ENCODE measurements around the gene CTNNB1. TPM values are rescaled to one million over a fixed set of nuclear protein-coding genes. Genes with fewer than 3 reads are reported as not detected.

CTNNB1 gene
- total RNA-seq, 1 experiment from 2014 or later: 460 TPM

DNA sequence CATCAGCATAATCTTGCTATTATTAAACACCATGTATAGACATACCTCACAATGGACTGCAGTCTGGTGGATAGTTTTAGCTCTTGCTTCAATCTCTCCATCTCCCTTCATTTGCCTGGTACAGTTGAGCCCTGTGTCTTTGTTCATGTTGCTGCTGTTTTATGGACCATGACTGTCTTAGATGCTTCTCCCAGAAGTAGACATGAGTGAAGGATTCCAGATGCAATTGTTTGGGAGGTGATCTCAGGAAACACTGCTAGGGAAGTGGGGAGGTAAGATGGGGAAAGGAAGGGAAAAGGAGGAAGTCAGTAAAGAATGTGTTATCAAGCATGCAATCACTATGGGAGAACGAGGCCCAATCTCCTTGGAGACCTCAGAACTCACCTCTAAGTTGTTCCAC is 36.3 kb upstream of the CTNNB1 start:
- no peak overlapping the region for H3K4me2 ChIP-seq (ENCODE audit: low read length)
- H3K27me3 ChIP-seq (ENCODE audit: low read length): no peaks in the 10 kb centered on the region
- H3K9me3 ChIP-seq (ENCODE audit: low read length): no peaks in the 10 kb centered on the region
- no peak for TF ChIP-seq EZH2 (IDR thresholded peaks at IDR 0.05; ENCODE audit: low read length, unreplicated experiment)
- TF ChIP-seq EZH2phosphoT487 (IDR thresholded peaks at IDR 0.05; ENCODE audit: borderline replicate concordance, low read length): no peak
- TF ChIP-seq, protein P1, sequence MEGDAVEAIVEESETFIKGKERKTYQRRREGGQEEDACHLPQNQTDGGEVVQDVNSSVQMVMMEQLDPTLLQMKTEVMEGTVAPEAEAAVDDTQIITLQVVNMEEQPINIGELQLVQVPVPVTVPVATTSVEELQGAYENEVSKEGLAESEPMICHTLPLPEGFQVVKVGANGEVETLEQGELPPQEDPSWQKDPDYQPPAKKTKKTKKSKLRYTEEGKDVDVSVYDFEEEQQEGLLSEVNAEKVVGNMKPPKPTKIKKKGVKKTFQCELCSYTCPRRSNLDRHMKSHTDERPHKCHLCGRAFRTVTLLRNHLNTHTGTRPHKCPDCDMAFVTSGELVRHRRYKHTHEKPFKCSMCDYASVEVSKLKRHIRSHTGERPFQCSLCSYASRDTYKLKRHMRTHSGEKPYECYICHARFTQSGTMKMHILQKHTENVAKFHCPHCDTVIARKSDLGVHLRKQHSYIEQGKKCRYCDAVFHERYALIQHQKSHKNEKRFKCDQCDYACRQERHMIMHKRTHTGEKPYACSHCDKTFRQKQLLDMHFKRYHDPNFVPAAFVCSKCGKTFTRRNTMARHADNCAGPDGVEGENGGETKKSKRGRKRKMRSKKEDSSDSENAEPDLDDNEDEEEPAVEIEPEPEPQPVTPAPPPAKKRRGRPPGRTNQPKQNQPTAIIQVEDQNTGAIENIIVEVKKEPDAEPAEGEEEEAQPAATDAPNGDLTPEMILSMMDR (conservative IDR thresholded peaks at IDR 0.05; ENCODE audit: low read depth, low read length): no peak
- no peak overlapping the region for H3K4me3 ChIP-seq (ENCODE audit: low read length)
- BruUV-seq (replicated peaks): no TSS peak
- H3K9ac ChIP-seq (ENCODE audit: low read length): no peak overlapping the region
- no peaks in the 10 kb centered on the region for H3K9me2 ChIP-seq (replicated peaks; ENCODE audit: low read length)
- peaks cover 22% of the 10 kb centered on the region for H3K4me1 ChIP-seq (ENCODE audit: insufficient read depth, low read length)
- H3F3A ChIP-seq (ENCODE audit: low read length, unreplicated experiment): peaks cover 4% of the 10 kb centered on the region
- no peak overlapping the region for H3K27ac ChIP-seq (ENCODE audit: low read length)
- no peaks in the 10 kb centered on the region for H4K20me1 ChIP-seq (ENCODE audit: low read length)
- intact Hi-C loops (cut with micrococcal nuclease): no loop called here
- CTCF ChIA-PET: no interaction called here
- no peak for DNase-seq
- H3K36me3 ChIP-seq (ENCODE audit: low read depth, low read length): no peaks in the 10 kb centered on the region
- H3K79me2 ChIP-seq (ENCODE audit: low read length): no peaks in the 10 kb centered on the region
- ATAC-seq: no peak
- H2AFZ ChIP-seq (ENCODE audit: low read length): no peak overlapping the region
- POLR2A ChIA-PET (ENCODE audit: unreplicated experiment): no interaction called here

DNA sequence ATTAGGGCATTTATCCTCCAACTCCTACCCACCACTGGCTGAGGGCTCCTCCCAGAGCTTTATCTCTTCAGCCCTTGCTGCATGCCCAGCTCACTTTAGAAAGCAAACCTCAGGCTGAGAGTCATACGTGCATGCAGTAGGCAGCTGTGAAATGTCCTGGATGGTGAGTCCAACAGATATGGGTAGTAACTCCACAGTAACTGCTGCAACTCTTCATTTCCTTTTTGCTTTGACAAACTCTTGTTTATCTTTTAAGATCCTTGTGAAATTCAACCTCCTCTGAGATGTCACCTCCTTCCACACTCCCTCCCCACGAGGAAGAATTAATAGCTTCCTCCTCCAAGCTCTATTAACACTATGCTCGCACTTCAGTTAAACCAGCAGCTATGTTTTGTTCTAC is 35.9 kb upstream of the CTNNB1 start:
- H3K27ac ChIP-seq (ENCODE audit: low read length): no peak overlapping the region
- no peaks in the 10 kb centered on the region for H4K20me1 ChIP-seq (ENCODE audit: low read length)
- no peaks in the 10 kb centered on the region for H3K79me2 ChIP-seq (ENCODE audit: low read length)
- peaks cover 20% of the 10 kb centered on the region for H3K4me1 ChIP-seq (ENCODE audit: insufficient read depth, low read length)
- BruUV-seq (replicated peaks): no TSS peak
- H3K36me3 ChIP-seq (ENCODE audit: low read depth, low read length): no peaks in the 10 kb centered on the region
- H3K4me2 ChIP-seq (ENCODE audit: low read length): no peak overlapping the region
- H3K9me2 ChIP-seq (replicated peaks; ENCODE audit: low read length): no peaks in the 10 kb centered on the region
- no peaks in the 10 kb centered on the region for H3K9me3 ChIP-seq (ENCODE audit: low read length)
- no peak overlapping the region for H3K4me3 ChIP-seq (ENCODE audit: low read length)
- intact Hi-C loops (cut with micrococcal nuclease): no loop called here
- TF ChIP-seq EZH2 (IDR thresholded peaks at IDR 0.05; ENCODE audit: low read length, unreplicated experiment) (no peak), EZH2phosphoT487 (IDR thresholded peaks at IDR 0.05; ENCODE audit: borderline replicate concordance, low read length) (no peak)
- TF ChIP-seq, protein P1 (conservative IDR thresholded peaks at IDR 0.05; ENCODE audit: low read depth, low read length): no peak
- DNase-seq (no peak), ATAC-seq (no peak)
- no peak overlapping the region for H3K9ac ChIP-seq (ENCODE audit: low read length)
- ChIA-PET CTCF (no interaction called here), POLR2A (ENCODE audit: unreplicated experiment) (no interaction called here)
- H3F3A ChIP-seq (ENCODE audit: low read length, unreplicated experiment): peaks cover 4% of the 10 kb centered on the region
- no peaks in the 10 kb centered on the region for H3K27me3 ChIP-seq (ENCODE audit: low read length)
- H2AFZ ChIP-seq (ENCODE audit: low read length): no peak overlapping the region

DNA sequence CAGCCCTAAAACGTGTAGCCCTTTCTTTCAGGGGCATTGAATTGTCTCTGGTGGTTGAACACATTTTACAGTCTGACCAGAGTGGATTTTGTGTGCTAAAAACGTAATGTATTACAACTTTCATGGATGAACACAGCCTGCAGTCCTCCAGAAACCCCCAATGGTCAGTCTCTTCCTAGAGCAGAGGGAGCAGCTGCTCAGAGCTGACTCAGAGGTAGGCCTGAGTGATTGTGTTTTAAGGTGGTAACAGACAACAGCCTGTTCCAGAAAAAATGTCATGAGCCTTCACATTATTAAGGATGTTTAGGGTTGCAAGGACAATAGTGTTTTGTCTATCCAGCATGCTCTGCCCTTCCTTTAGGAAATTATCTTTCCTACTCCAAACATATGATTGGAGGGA is 34.5 kb upstream of the CTNNB1 start:
- Histone ChIP-seq H3K9me3 (ENCODE audit: low read length) (no peaks in the 10 kb centered on the region), H2AFZ (ENCODE audit: low read length) (no peak overlapping the region), H3K4me1 (ENCODE audit: insufficient read depth, low read length) (peaks cover 9% of the 10 kb centered on the region), H3K27ac (ENCODE audit: low read length) (no peak overlapping the region), H3K36me3 (ENCODE audit: low read depth, low read length) (no peaks in the 10 kb centered on the region), H3K79me2 (ENCODE audit: low read length) (no peaks in the 10 kb centered on the region), H4K20me1 (ENCODE audit: low read length) (no peaks in the 10 kb centered on the region), H3F3A (ENCODE audit: low read length, unreplicated experiment) (no peaks in the 10 kb centered on the region), H3K4me3 (ENCODE audit: low read length) (no peak overlapping the region), H3K9ac (ENCODE audit: low read length) (no peak overlapping the region), H3K4me2 (ENCODE audit: low read length) (no peak overlapping the region), H3K9me2 (replicated peaks; ENCODE audit: low read length) (no peaks in the 10 kb centered on the region), H3K27me3 (ENCODE audit: low read length) (no peaks in the 10 kb centered on the region)
- CTCF ChIA-PET: no interaction called here
- intact Hi-C loops (cut with micrococcal nuclease): no loop called here
- ATAC-seq (no peak), DNase-seq (no peak)
- POLR2A ChIA-PET (ENCODE audit: unreplicated experiment): no interaction called here
- TF ChIP-seq EZH2phosphoT487 (IDR thresholded peaks at IDR 0.05; ENCODE audit: borderline replicate concordance, low read length): no peak
- no peak for TF ChIP-seq EZH2 (IDR thresholded peaks at IDR 0.05; ENCODE audit: low read length, unreplicated experiment)
- TF ChIP-seq, protein P1 (conservative IDR thresholded peaks at IDR 0.05; ENCODE audit: low read depth, low read length): no peak
- BruUV-seq (replicated peaks): no TSS peak
